SH-SY5Y (cell line): ENCODE measurements around the gene CHCHD5.

ENCODE experiments used
- GATA2 ChIP-seq: IDR thresholded peaks from 2 replicates; pipeline ENCODE4 v1.6.1; 2011; ENCODE audit warnings: mild to moderate bottlenecking, low read depth, low read length
- GATA3 ChIP-seq: IDR thresholded peaks from 2 replicates; pipeline ENCODE4 v1.6.1; 2011; ENCODE audit warnings: low read depth, mild to moderate bottlenecking, low read length, moderate library complexity

CHCHD5 gene

DNA sequence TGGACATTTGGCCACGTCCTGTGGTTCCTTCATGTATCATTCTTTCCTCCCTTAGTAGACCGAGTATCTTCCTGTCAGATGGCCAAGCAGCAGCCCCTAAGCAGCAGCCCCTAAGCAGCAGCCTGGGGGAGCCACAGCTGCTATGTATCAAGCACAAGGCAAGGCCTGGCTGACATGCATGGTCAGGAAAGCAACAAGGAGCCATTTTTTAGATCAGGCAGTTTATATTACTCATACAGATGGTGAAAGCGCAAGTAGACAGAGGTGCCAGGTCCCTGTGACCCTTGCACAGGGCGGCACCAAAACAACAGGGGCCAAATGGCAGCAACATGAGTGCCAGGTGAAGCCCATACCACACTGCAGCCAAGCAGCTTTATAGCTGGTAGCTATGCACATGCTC, 22.1 kb downstream of the CHCHD5 start:
- no peak for TF ChIP-seq GATA2
- no peak for TF ChIP-seq GATA3

DNA sequence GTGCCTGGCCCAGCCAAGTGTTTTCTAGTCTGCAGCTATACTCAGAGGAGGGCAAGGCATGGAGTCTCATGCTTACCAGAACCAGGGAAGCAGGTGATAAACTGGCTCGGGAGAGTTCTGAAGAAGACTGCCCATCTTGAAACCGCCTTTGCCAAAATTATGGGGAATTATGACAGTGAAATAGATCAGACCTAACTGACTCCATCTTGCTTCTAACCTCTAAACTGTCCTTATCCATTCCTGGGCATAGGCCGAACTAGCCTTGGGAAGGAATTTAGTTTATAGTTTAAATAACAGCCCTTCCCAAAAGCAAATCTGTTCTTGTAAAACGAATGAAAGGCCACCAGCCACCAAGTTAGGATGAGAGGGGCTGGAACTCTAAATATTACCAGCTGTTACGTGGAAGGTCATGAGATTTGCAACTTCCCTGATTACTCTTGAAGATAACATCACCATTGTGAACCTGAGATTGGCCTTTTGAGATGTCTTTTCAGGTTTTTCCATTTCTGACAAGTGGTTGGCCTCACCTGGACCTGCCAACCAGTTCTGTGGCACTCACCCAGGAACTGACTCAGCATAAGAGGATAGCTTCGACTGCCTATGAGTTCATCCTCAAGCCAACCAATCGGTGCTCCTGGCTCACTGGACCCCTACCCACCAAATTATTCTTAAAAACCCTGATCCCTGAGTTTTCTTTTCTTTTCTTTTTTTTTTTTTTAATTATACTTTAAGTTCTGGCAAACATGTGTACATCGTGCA, 23.4 kb downstream of the CHCHD5 start:
- TF ChIP-seq GATA3 (no peak), GATA2 (no peak)

DNA sequence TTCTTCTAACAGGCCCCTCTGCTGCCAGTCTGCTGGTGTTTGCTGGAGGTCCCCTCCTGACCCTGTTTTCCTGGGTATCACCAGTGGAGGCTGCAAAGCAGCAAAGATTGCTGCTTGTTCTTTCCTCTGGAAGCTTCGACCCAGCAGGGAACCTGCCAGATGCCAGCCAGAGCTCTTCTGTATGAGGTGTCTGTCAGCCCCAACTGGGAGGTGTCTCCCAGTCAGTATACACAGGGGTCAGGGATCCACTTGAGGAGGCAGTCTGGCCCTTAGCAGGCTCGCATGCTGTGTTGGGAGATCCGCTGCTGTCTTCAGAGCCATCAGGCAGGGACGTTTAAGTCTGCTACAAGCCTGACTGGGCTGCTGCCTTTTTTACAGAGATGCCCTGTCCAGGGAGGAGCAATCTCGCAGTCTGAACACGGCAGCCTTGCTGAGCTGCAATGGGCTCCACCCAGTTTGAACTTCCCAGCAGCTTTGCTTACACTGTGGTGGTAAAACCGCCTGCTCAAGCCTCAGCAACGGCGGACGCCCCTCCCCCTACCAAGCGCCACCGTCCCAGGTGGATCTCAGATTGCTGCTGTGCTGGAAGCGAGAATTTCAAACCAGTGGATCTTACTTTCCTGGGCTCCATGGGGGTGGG, 29.9 kb downstream of the CHCHD5 start:
- TF ChIP-seq GATA3 (no peak), GATA2 (no peak)

DNA sequence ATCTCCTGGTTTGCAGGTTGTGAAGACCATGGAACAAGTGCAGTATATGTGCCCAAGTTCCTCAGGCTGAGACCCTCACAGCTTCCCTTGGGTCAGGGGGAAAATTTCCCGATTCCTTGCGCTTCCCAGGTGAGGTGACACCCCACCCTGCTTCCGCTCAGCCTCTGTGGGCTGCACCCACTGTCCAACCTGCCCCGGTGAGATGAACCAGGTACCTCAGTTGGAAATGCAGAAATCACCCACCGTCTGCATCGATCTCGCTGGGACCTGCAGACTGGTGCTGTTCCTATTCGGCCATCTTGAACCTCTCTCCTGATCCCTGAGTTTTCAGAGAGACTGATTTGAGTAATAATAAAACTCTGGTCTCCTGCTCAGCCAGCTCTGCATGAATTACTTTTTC, 30.6 kb downstream of the CHCHD5 start:
- no peak for TF ChIP-seq GATA2
- TF ChIP-seq GATA3 = no peak

DNA sequence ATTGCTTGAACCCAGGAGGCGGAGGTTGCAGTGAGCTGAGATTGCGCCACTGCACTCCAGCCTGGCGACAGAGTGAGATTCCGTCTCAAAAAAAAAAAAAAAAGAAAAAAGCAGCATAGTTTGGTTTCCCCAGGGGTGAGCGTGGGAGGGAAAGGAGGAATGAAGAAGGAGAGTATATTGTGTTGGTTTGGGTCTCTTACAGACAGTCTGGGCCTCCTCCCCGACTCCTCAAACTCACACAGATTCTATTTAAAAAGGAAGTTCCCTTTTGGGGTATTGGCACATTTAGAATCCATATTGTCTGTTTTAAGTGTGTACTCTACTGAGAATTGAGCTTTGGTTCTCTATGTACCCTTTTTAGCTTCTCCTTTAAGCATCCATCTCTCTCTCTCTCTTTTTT, 34.0 kb downstream of the CHCHD5 start:
- TF ChIP-seq GATA2 (no peak), GATA3 (no peak)

DNA sequence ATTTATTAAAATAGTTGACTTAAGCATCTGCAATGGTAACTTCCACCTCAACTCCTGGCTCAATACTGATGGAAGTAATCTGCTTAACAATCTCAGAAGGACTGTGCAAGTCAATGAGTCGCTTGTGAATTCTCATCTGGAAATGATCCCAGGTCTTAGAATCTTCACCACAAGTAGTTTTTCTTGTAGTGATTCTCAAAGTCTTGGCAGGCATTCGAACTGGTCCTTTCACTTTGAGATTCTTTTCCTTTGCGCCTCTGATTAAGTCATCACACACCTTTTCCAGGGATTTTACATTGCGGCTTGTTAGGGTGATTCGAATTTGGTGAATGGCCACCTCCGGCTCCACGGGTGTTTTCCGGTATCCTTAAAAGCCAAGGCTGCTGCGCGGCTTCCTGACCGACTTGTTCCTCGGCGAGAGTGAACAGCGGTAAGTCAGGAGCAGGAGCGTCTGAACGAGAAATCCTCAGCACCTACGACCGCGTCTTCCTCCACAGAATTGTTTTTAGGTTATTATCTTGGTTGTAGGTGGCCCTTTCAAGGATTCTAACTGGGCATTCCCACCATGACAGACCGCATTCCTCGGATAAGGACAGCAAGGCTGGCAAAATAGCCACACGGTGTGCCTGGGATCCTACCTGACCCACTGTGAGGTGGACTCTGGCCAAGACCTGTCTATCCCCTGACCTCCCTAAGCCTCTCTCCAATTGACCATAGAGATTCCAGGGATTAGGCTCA, 37.5 kb downstream of the CHCHD5 start:
- TF ChIP-seq GATA3 (no peak), GATA2 (no peak)

GRCh38 chr2:112622528-112622849, 38.1 kb downstream of the CHCHD5 start:
- no peak for TF ChIP-seq GATA3
- TF ChIP-seq GATA2 = no peak

GRCh38 chr2:112623913-112624777, 39.7 kb downstream of the CHCHD5 start:
- TF ChIP-seq GATA3 (no peak), GATA2 (no peak)

GRCh38 chr2:112625474-112626114, 41.2 kb downstream of the CHCHD5 start:
- TF ChIP-seq GATA3 (no peak), GATA2 (no peak)

DNA sequence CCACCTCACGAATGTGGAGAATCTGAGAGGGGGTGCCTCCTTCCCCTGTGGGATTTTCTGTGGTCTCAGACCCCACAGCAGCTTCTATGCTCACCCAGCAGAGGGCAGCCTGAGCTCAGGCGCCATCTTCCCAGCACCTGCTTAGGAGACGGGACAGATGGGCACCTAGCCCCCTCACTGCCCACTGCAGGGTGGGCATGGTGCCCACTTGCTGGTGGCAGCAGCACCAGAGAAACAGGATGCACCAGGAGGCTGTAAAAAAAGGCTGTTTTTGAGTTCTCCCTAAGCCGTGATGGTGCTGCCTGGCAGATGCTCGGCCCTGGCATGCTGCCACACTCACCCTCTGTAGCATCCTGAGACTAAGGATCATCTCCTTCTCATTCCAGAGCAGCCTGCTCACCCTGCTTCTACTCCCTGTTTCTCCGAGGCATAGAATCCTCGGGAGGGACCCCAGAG, 42.2 kb downstream of the CHCHD5 start:
- TF ChIP-seq GATA2 (no peak), GATA3 (no peak)

DNA sequence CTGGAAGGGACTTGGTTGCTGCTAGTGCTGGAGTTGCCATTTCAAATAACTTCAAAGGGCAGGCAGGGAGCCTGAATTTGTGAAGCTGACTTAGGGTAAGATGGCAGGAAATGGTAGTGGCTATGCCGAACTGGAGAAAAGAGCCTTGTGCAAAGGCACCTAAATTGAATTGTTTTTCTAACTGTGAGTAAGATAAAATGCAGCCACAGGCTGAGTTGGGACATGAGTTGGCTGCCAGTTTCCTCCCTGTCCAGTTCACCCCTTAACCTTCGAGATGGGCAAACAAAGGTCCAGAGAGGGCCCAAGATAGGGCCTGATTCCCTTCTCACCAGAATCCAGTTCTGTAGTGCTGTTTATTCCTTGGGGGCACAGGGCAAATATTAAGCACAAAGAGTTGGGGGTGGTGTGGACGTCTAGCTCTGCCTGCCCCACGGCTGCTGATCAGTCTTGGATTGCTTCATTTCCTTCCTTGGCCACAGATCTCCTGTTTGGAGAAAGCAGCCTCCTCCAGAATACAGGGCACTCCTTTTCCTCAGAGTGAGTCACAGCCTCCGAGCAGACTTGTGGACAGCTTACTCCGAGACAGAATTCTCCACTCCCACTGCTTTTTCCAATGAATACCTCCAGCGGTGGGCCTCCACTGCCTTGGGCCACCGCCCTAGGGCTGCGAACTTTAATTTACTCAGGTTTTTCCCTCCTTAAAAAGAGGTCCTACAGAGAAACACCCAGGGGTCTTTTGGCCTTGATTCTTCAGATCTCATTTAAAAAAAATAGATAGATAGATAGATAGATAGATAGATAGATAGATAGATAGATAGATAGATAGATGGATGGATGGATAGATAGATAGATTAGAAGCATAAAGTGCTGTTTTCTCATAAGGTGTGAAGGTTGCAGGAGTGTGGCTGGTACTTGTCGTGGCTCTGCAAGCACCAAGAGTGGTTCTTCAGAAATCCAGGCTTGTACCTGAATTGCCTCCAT, 42.9 kb downstream of the CHCHD5 start:
- TF ChIP-seq GATA2 (no peak), GATA3 (no peak)

DNA sequence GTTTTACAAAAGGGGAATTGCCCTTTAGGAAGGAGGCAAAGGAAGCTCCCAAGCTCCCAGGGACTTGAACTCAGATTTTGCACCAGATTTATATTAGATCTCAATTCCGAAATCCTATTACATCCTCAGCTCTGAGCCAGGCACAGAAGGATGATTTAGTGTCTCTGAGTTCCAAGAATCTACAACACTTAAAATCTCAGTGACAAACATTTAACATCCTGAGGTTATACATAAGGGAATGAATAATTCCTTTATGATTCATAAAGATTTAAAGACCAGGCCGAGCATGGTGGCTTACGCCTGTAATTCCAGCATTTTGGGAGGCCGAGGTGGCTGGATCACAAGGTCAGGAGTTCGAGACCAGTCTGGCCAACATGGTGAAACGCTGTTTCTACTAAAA, 44.8 kb downstream of the CHCHD5 start:
- TF ChIP-seq GATA3 = no peak
- no peak for TF ChIP-seq GATA2
